OCI-LY7 (cell line): ENCODE results near the gene FLNB.

Experiments used
- EZH2phosphoT487 ChIP-seq: fragments of 200-600 bp; sonication (generic); IDR thresholded peaks from 2 replicates; pipeline ENCODE4 v1.6.1; 2018; ENCODE audit warnings: low read depth, borderline replicate concordance, mild to moderate bottlenecking, mixed run types, antibody characterized with exemption, low read length, moderate library complexity, mixed read lengths
- TF ChIP-seq, protein P1 (sequence below): fragments of 200-600 bp; sonication (generic); conservative IDR thresholded peaks from 2 replicates; pipeline ENCODE4 v1.5.1; 2014; ENCODE audit warnings: mild to moderate bottlenecking, antibody characterized with exemption, low read length, moderate library complexity, mixed read lengths

DNA sequence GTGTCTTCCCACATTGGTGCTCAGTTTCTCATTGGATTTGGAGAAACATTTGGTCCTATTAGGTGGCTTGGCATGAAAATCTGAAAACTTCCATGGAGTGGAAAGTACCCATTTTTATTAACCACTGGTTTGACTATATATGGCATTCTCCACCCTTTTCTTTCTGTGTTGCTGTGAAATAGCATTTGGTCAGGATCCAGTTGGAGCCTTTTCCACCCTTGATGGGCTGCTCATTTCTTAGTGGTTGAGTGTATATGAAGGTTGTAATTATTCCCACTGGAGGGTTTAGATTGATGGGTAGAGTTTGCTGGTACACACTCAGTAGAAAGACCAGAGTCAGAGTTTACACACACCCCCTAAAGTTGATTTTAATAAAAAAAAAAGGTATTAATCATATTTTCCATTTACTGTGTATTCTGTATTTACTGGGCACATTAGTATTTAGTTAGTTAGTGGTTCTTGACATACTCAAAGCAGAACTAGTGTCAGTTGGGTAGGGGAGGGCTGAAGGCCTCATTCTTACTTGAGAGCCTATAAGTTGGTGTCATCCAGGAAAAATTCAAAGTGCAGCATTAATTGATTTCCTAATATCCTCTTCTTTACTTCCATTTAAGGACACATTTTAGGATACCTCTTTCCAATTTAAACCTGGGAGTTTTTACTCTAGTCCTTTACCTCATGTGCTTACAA, 69.5 kb downstream of the FLNB start:
- TF ChIP-seq, protein P1, sequence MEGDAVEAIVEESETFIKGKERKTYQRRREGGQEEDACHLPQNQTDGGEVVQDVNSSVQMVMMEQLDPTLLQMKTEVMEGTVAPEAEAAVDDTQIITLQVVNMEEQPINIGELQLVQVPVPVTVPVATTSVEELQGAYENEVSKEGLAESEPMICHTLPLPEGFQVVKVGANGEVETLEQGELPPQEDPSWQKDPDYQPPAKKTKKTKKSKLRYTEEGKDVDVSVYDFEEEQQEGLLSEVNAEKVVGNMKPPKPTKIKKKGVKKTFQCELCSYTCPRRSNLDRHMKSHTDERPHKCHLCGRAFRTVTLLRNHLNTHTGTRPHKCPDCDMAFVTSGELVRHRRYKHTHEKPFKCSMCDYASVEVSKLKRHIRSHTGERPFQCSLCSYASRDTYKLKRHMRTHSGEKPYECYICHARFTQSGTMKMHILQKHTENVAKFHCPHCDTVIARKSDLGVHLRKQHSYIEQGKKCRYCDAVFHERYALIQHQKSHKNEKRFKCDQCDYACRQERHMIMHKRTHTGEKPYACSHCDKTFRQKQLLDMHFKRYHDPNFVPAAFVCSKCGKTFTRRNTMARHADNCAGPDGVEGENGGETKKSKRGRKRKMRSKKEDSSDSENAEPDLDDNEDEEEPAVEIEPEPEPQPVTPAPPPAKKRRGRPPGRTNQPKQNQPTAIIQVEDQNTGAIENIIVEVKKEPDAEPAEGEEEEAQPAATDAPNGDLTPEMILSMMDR, result no peak
- TF ChIP-seq EZH2phosphoT487, result no peak
